T-helper 2 cell (primary cell): ENCODE measurements around the gene ZNF853.
"Not testable (repeated sequence)": the region's sequence is repeated elsewhere in the genome, so short reads cannot be mapped to it uniquely, and the experiment has no call there.

Source experiments
- DNase-seq, 5 experiments: peaks; one replicate each; pipeline versions ENCODE4 v3.0.0 to v3.0.0-alpha.2; 2012 to 2022

The ZNF853 gene

DNA sequence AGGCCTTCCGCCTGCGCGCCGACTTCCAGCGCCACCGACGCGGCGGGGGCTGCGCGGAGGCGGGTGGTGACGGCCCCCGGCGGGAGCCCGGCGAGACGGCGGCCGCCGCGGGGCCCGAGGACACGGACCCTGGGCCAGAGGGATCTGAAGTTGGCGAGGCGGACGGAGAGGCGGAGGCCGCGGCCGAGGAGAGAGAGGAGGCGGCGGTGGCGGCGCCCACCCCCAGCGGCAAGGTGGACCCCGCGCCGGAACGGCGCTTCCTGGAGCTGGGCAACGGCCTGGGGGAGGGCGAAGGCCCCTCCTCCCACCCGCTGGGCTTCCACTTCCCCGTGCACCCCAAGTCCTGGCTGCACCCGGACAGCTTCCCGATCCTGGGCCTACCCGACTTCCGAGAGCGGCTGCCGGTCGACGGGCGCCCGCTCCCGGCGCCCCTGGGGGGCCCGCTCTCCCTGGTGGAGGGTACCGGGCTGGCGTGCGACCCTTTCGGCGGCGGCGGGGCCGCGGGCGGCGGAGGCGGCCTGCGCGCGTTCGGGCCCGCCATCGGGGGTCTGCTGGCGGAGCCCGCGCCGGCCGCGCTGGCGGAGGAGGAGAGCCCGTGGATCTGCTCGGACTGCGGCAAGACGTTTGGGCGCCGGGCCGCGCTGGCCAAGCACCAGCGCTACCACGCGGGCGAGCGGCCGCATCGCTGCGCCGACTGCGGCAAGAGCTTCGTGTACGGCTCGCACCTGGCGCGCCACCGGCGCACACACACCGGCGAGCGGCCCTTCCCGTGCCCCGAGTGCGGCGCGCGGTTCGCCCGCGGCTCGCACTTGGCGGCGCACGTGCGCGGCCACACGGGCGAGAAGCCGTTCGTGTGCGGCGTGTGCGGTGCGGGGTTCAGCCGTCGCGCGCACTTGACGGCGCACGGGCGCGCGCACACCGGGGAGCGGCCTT is 37.9 kb downstream of the ZNF853 start:
- DNase-seq = no peak

DNA sequence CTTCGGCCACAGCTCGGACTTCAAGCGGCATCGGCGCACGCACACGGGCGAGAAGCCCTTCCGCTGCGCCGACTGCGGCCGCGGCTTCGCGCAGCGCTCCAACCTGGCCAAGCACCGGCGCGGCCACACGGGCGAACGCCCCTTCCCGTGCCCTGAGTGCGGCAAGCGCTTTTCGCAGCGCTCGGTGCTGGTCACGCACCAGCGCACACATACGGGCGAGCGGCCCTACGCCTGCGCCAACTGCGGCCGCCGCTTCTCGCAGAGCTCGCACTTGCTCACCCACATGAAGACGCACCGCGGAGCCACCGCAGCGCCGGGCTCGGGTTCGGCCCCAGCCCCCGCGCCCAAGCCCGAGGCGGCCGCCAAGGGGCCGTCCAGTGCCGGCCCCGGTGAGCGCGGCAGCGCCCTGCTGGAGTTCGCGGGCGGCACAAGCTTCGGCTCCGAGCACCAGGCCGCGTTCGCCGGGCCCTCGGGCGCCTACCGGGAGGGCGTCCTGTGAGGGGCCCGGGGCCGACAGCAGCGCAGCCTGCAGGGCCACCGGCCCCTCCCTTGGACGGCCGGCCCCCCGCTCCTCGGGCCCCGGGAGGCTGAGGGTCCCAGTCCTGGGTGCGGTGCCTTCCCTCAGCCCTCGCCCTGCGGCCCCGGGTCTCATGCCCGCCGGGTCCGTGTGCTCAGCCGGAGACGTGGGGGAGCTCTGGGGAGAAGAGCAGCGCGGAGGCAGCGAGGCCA is 38.9 kb downstream of the ZNF853 start:
- no peak for DNase-seq

DNA sequence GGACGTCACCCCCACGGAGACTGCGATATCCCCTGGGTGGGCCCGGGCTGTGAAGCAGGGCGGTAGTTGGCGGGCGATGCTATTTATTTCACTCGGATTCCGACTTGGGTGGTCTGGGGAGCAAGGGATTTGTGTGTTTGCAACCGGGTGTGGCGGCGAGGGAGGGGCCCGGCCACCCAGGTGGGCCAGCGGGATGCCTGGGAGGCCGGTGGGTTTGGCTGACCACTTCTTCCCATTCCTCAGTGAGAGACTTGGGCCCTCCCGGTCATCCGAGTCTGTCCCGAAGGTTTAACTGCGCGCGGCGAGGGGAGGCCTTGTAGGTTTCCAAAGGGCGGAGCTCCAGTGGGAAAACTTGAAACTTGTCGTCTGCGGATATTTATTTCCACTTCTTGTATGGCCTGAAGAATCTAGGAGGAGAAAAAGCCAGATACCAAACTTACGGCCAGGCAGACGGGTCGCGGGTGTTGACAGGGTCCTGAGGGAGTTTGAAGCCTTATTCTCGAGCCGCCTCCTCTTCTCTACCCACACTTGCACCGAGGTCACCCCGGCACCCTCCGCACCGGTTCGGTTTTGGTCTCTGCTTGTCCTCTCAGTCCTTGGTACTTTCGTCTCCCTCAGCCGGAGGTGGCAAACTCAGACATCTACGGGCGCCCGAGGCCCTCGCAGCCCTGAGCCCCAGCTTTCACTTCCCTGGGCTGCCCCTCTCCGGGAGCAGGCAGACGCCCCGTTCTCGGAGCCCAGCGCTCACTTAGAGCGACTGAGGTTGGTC is 39.6 kb downstream of the ZNF853 start:
- DNase-seq = no peak

DNA sequence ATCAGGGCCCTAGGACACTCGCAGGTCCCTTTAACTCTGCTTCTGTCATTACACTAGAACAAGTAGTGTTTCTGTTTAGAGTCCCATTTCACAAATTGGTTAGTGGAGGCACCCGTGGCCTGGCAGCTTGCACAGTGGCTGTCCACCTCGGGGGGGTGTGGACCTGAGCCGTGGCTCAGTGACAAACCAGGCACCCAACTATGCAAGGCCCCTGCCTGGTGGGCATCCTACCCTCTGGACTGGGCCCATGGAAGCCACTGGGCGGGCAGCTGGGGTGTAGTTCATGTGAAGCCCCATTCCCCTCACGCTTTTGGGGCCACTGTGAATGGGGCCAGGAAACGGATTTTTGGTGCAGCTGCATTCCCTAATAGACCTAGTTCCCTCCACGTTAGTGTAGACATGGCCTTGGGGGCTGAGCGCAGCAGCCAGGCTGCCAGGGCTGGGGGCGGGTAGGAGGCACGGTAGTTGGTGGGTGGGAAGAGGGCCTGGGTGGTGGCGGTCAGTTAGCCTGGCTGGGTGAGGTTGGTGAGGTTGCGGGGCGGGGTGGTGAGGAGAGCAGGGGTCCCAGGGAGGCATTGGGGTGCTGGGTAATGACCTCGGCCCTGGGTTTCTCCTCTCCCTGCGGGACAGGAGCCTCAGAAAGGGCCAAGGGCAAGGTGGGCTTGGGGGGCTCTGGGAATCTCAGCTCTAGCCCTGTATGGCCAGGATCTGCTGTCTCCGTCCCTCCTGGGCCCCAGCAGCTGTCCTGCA is 40.4 kb downstream of the ZNF853 start:
- DNase-seq = no peak

DNA sequence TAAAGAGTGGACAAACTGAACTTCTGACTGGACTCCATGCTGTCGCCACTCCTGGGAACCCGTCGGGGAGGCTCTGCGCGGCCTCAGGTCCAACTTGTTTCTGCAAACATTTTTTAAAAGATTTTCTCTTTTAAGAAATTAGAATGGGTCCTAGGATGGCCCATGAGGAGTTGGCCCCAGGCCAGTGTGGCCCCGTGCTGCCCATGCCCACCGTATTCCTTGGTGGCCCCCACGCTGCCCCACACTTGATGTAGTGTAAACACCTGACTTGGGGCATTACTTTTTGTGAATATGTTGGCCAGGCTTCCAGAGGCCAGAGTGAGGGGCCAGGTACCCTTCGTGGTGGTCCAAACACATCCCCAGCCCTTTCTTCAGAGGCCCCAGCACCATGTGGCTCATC is 41.0 kb downstream of the ZNF853 start:
- no peak for DNase-seq

DNA sequence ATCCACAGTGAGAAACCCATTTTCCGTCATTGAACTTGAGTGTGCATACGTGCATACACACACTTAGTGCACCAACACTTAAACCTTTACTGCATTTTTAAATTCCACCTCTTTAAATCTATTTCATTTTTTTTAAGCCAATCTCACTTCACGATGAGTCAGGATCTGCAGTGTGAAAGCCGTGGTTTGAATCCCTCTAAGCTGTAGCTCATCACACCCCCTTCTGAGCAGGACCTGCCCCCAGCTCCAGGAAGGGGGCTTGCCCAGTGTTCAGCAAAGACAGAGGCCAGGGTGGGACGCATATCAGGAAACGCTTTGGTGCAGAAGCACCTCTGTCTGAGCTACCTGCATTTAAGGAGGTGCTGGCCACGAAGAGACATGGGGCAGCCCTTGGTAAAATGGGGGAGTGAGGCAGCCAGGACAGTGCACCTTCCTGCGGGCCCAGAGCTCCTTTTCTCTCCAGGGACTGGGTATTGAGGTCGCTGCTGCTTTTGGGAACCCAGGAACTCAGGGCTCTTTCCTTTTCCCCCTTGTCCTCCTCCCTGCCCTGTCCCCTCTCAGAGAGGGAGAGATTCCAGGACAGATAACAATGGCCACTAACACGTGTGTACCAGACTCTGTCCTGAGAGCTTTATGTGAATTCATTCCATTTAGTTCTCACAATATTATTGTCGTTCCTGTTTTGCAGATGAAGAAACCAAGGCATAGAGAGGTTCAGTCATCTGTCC is 43.4 kb downstream of the ZNF853 start:
- no peak for DNase-seq

DNA sequence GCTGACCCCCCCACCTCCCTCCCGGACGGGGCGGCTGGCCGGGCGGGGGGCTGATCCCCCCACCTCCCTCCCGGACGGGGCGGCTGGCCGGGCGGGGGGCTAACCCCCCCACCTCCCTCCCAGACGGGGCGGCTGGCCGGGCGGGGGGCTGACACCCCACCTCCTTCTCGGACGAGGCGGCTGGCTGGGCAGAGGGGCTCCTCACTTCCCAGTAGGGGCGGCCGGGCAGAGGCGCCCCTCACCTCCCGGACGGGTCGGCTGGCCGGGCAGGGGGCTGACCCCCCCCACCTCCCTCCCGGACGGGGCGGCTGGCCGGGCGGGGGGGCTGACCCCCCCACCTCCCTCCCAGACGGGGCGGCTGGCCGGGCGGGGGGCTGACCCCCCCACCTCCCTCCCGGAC is 55.4 kb downstream of the ZNF853 start:
- DNase-seq = not testable (repeated sequence)
